NB4 (cell line): ENCODE measurements around the gene EPHA6.

Experiments used
- DNase-seq: peaks from one replicate; pipeline ENCODE4 v3.0.0; 2010; ENCODE audit warnings: low read depth
- H3K4me3 ChIP-seq: one replicate; pipeline ENCODE4 v1.5.1; 2011; ENCODE audit warnings: mild to moderate bottlenecking, low read depth, low read length, moderate library complexity
- MYC ChIP-seq: IDR thresholded peaks from 2 replicates; pipeline ENCODE4 v1.6.1; 2011; ENCODE audit warnings: low read depth, low read length
- POLR2A ChIP-seq: IDR thresholded peaks from 2 replicates; pipeline ENCODE4 v1.6.1; 2011; ENCODE audit warnings: mild to moderate bottlenecking; ENCODE audit not compliant: insufficient read length; ENCODE audit errors: extremely low read depth
- TF ChIP-seq, protein P1 (sequence below): IDR thresholded peaks from one replicate; pipeline ENCODE4 v1.5.1; 2012; ENCODE audit warnings: low read depth, low read length
- TF ChIP-seq, protein P2 (sequence below): IDR thresholded peaks from 2 replicates; pipeline ENCODE4 v1.6.1; 2011; ENCODE audit warnings: low read depth, low read length

The EPHA6 gene

DNA sequence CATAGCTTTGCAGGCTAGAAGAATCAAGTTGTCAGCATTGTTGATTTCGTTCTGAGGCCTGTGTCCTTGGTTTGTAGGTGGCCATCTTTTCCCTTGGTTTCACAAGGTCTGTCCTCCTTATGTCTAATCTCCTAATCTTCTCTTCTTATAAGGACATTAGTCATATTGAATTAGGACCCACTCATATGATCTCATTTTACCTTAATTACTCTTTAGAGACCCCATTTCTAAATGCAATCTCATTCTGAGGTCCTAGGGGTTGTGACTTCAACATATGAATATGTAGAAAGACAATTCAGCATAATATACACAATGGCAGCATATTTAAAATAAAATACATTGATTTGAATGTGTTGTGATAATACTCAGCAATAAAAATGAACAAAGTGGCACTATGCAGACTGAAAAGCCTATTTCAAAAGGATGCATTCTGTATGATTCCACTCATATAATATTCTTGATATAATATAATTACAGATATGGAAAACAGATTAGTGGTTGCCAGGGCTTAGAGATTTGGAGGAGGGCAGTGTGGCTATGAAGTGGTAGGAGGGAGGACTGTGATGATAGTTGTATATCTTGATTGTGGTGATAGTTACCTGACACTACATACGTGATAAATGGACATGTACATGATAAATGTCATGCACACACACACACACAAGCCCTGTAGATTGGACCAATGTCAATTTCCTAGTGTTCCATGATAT lies 431.0 kb downstream of the EPHA6 start:
- H3K4me3 ChIP-seq: no peak overlapping the region
- no peak for DNase-seq
- TF ChIP-seq, protein P1, sequence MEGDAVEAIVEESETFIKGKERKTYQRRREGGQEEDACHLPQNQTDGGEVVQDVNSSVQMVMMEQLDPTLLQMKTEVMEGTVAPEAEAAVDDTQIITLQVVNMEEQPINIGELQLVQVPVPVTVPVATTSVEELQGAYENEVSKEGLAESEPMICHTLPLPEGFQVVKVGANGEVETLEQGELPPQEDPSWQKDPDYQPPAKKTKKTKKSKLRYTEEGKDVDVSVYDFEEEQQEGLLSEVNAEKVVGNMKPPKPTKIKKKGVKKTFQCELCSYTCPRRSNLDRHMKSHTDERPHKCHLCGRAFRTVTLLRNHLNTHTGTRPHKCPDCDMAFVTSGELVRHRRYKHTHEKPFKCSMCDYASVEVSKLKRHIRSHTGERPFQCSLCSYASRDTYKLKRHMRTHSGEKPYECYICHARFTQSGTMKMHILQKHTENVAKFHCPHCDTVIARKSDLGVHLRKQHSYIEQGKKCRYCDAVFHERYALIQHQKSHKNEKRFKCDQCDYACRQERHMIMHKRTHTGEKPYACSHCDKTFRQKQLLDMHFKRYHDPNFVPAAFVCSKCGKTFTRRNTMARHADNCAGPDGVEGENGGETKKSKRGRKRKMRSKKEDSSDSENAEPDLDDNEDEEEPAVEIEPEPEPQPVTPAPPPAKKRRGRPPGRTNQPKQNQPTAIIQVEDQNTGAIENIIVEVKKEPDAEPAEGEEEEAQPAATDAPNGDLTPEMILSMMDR: no peak
- TF ChIP-seq MYC (no peak), POLR2A (no peak)
- TF ChIP-seq, protein P2, sequence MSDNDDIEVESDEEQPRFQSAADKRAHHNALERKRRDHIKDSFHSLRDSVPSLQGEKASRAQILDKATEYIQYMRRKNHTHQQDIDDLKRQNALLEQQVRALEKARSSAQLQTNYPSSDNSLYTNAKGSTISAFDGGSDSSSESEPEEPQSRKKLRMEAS: no peak

DNA sequence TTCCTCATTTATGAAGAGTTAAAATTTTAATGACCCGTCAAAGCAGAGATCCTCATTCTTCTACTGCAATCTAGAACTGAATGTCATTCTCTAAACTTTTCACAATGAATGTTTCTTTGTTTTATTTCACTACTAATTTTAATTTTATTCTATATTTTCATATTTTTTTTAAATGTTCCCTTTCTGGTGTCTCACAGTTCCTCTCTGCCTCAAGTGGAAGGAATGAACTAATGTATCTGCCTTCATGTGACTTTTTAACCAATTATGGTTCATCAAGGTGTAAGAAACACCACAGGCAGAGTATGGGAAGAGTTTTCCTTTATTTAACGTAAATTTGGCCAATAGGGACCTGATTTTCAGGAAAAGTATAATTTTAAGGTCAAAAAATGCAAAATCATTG lies 441.7 kb downstream of the EPHA6 start:
- no peak for DNase-seq
- no peak overlapping the region for H3K4me3 ChIP-seq
- TF ChIP-seq POLR2A: no peak
- TF ChIP-seq, protein P1: no peak
- TF ChIP-seq MYC: no peak
- TF ChIP-seq, protein P2: no peak

DNA sequence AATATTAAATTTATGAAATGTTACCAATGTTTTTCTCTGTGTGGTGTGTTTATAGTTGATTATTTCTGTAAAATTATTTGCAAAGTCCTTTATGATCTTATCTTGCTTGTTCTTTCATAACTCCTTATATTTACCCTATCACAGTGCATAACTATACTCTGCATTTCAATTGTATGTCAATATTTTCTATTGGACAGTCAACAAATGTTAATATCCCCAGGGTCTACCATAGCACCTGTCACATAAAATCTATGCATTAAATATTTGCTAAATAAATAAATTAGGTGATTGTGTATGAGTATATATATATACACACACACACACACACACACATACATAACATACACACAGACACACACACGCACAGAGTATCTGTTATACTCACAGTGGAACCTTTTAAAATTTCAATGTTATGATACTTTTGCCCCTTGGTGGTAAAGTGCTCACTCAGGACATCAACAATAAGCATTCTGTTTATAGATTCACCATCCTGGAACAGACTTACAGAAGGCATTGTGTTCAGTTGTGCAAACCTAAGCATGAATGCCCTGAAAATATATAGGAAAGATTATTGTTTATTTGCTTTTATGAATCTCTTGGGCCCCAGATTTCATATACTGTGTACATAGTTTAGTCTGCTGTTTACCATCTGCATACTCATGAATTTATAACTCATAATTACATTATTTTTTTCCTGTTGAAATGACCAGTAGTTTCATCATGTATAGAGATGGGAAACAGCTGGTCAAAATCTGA lies 443.7 kb downstream of the EPHA6 start:
- H3K4me3 ChIP-seq: no peak overlapping the region
- TF ChIP-seq, protein P1: no peak
- TF ChIP-seq, protein P2: no peak
- TF ChIP-seq POLR2A: no peak
- no peak for TF ChIP-seq MYC
- no peak for DNase-seq

DNA sequence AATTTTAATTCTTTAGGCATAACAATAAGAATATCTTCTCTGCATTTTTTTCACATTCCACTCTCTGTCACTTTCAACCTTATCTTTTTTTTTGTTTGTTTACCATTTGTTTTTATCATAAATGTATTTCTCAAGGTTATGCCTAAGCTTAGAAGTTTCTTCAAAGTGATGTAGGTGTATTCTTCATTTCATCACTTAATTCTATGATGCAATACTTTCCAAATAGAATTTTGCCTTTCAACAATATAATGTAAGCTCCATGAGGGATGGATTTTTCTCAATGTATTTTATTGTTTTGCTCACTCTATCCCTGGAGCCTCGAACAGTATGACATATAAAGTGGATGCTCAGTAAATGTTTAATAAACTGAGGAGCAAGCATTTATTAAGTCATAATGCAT lies 444.9 kb downstream of the EPHA6 start:
- DNase-seq: no peak
- TF ChIP-seq, protein P2: no peak
- TF ChIP-seq, protein P1: no peak
- TF ChIP-seq MYC (no peak), POLR2A (no peak)

DNA sequence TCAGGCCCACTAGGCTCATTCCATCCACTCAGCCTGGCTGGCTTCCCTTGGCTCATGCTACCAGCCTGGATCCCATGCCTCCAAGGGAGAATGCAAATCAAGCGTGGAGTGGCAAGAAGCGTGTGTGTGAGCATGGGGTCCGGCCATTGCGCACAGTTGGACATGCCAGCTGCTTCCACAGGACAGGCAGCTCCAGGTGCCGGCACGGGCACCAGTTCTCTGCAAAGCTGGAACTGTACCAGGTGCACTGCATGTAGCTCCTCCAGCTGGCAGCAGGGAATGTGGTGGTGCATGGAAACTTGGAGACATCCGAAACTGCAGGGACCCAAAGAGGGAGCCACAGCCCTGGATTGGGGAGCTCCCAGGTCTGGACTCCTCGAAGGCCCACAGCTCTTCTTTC lies 449.8 kb downstream of the EPHA6 start:
- TF ChIP-seq, protein P1: no peak
- TF ChIP-seq, protein P2: no peak
- no peak for TF ChIP-seq POLR2A
- no peak for TF ChIP-seq MYC

More for the DNA sequence above, 444.9 kb downstream of the EPHA6 start:
- H3K4me3 ChIP-seq: no peak overlapping the region

More for the DNA sequence above, 449.8 kb downstream of the EPHA6 start:
- no peak overlapping the region for H3K4me3 ChIP-seq
- DNase-seq: no peak
